HepG2 (cell line): Measurements from ENCODE around the gene ECSCR. TPM values are rescaled to one million over a fixed set of nuclear protein-coding genes. Genes with fewer than 3 reads are reported as not detected.
A peak's percentile ranks its signal among the peaks of the same experiment; 100 is the strongest.

Experiments
- ELF3 ChIP-seq: IDR thresholded peaks from 2 replicates; pipeline ENCODE4 v1.6.1; 2016; ENCODE audit warnings: missing genetic modification reagents, missing compliant biosample characterization
- HDAC1 ChIP-seq: sonication (generic); formaldehyde crosslinking; IDR thresholded peaks from 2 replicates; pipeline ENCODE4 v1.5.1; 2020; ENCODE audit warnings: mild to moderate bottlenecking, missing genetic modification reagents
- HNRNPH1 ChIP-seq: fragments of 200-400 bp; formaldehyde crosslinking; optimal IDR thresholded peaks from 2 replicates; pipeline ENCODE3; 2017; ENCODE audit warnings: mild to moderate bottlenecking, low read depth, low read length
- HOXA5 ChIP-seq: sonication (generic); formaldehyde crosslinking; IDR thresholded peaks from 2 replicates; pipeline ENCODE4 v1.4.0; 2020; ENCODE audit warnings: missing genetic modification reagents
- MXI1 ChIP-seq: IDR thresholded peaks from 3 replicates; pipeline ENCODE4 v1.6.1; 2012; ENCODE audit warnings: low read depth, low read length, inconsistent platforms, borderline replicate concordance
- NCOA2 ChIP-seq: sonication (generic); formaldehyde crosslinking; IDR thresholded peaks from 2 replicates; pipeline ENCODE4 v1.8.0; 2022; ENCODE audit warnings: inconsistent platforms
- NFYC ChIP-seq: IDR thresholded peaks from 2 replicates; pipeline ENCODE4 v1.6.1; 2016; ENCODE audit warnings: missing genetic modification reagents, missing compliant biosample characterization
- NR2F6 ChIP-seq, 2 experiments: IDR thresholded peaks; 2 replicates each; pipeline ENCODE4 v1.6.1; 2016; ENCODE audit warnings: antibody characterized with exemption in 1 of 2, mild to moderate bottlenecking in 1 of 2
- POGZ ChIP-seq: sonication (generic); formaldehyde crosslinking; IDR thresholded peaks from 2 replicates; pipeline ENCODE4 v1.4.0; 2020; ENCODE audit warnings: mild to moderate bottlenecking, missing genetic modification reagents
- POLR2AphosphoS5 ChIP-seq: IDR thresholded peaks from 2 replicates; pipeline ENCODE4 v1.6.1; 2012; ENCODE audit warnings: low read depth, low read length
- TGIF2 ChIP-seq: IDR thresholded peaks from 2 replicates; pipeline ENCODE4 v1.6.1; 2016; ENCODE audit warnings: control low read depth, missing compliant biosample characterization
- ZNF501 ChIP-seq: sonication (generic); formaldehyde crosslinking; IDR thresholded peaks from 2 replicates; pipeline ENCODE4 v1.5.1; 2020; ENCODE audit warnings: mild to moderate bottlenecking, moderate library complexity, missing genetic modification reagents
- polyA plus RNA-seq, 8 experiments: library from polyadenylated mRNA; depleted of rRNA in 3 of 8; stranded (reverse) in 7 of 8; unstranded in 1 of 8; fragments of >200 nt; fragmentation: Illumina TruSeq in 4 of 8; extraction: Trizol in 4 of 8; gene quantifications; 2 replicates each; pipeline versions ENCODE4 v1.2.1 to v1.2.3, GENCODE V29; 2011 to 2016; ENCODE audit warnings: low read depth in 4 of 8, missing spikeins in 1 of 8, mixed read lengths in 1 of 8; ENCODE audit not compliant: insufficient read depth in 1 of 8
- total RNA-seq, 5 experiments: library from RNA; depleted of rRNA; stranded (reverse); fragments of >200 nt; fragmentation: Illumina TruSeq; extraction: Trizol; gene quantifications; 2 replicates each; pipeline ENCODE4 v1.2.3, GENCODE V29; 2016; ENCODE audit warnings: low read depth in 1 of 5
- TF ChIP-seq, protein P1 (sequence below): sonication (generic); formaldehyde crosslinking; IDR thresholded peaks from 2 replicates; pipeline ENCODE4 v1.9.0; 2021; ENCODE audit warnings: missing genetic modification reagents, borderline replicate concordance
- TF ChIP-seq, protein P2 (sequence below): IDR thresholded peaks from 2 replicates; pipeline ENCODE4 v1.4.0; 2020; ENCODE audit warnings: mild to moderate bottlenecking, missing genetic modification reagents
- TF ChIP-seq, protein P3 (sequence below): IDR thresholded peaks from 2 replicates; pipeline ENCODE4 v1.6.1; 2012; ENCODE audit warnings: inconsistent platforms
- TF ChIP-seq, protein P4 (sequence below): sonication (generic); formaldehyde crosslinking; IDR thresholded peaks from 2 replicates; pipeline ENCODE4 v1.8.0; 2022; ENCODE audit warnings: missing genetic modification reagents, low read depth, mild to moderate bottlenecking, borderline replicate concordance
- TF ChIP-seq, protein P5 (sequence below): IDR thresholded peaks from 2 replicates; pipeline ENCODE4 v1.6.1; 2016; ENCODE audit warnings: control low read depth
- TF ChIP-seq, protein P6 (sequence below): sonication (generic); formaldehyde crosslinking; IDR thresholded peaks from 2 replicates; pipeline ENCODE4 v1.4.0; 2020; ENCODE audit warnings: missing genetic modification reagents

ECSCR gene
- total and polyA plus RNA-seq, 2 of the 13 experiments (the other 11 are each of a cell fraction or from before 2014, with no cell fraction given) = 0.18 TPM; not detected in 1

DNA sequence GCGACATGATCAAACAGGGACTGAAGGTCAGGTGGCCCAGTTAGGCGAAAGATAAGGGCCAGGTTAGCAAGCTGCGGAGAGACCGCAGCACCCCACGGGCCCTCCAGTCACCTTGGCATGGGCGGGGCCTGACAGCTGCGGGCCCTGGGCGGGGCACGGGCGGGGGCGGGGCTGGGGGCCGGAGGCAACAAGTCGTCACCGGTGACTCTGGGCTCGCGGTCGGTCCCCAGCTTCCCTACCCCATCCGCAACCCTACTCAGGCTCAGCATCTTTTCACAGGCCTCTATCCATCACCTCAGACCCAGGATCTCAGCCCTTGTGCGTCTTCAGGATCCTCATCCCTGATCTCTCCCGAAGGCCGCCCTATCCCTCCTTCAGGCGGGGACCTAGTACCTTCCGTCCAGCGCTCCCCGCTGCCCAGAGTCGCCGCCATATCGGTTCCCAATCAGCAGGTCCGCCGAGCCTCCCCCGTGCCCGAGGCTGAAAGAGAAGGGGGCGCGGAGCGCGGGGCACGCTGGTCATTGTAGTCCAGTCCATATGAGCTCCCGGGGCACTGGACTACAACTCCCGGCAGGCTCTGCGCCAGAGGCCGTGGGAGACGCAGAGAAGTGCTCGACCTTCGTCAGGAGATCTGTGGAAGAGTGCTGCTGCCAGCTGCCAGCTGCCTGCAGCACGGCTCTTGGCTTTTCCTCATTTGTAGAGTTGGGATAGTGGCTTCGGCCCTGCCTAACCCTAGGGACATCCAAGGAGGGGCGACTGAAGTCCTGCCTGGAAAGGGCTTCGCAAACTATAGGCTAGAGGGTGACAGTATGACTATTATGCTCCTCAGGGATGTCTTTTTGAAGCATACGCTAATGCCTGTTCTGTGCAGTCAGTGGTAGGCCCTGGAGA lies 23.3 kb downstream of the ECSCR start, which contains the start of gene DNAJC18 (continued):
- TF ChIP-seq, protein P1, sequence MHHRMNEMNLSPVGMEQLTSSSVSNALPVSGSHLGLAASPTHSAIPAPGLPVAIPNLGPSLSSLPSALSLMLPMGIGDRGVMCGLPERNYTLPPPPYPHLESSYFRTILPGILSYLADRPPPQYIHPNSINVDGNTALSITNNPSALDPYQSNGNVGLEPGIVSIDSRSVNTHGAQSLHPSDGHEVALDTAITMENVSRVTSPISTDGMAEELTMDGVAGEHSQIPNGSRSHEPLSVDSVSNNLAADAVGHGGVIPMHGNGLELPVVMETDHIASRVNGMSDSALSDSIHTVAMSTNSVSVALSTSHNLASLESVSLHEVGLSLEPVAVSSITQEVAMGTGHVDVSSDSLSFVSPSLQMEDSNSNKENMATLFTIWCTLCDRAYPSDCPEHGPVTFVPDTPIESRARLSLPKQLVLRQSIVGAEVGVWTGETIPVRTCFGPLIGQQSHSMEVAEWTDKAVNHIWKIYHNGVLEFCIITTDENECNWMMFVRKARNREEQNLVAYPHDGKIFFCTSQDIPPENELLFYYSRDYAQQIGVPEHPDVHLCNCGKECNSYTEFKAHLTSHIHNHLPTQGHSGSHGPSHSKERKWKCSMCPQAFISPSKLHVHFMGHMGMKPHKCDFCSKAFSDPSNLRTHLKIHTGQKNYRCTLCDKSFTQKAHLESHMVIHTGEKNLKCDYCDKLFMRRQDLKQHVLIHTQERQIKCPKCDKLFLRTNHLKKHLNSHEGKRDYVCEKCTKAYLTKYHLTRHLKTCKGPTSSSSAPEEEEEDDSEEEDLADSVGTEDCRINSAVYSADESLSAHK = 0 out of 2 replicates have a peak, but pooled peaks have one; percentile 33
- peak; percentile 74; the same call in 1 of the 2 replicates for TF ChIP-seq HDAC1 (CRISPR knock-in tag)
- TF ChIP-seq, protein P2, sequence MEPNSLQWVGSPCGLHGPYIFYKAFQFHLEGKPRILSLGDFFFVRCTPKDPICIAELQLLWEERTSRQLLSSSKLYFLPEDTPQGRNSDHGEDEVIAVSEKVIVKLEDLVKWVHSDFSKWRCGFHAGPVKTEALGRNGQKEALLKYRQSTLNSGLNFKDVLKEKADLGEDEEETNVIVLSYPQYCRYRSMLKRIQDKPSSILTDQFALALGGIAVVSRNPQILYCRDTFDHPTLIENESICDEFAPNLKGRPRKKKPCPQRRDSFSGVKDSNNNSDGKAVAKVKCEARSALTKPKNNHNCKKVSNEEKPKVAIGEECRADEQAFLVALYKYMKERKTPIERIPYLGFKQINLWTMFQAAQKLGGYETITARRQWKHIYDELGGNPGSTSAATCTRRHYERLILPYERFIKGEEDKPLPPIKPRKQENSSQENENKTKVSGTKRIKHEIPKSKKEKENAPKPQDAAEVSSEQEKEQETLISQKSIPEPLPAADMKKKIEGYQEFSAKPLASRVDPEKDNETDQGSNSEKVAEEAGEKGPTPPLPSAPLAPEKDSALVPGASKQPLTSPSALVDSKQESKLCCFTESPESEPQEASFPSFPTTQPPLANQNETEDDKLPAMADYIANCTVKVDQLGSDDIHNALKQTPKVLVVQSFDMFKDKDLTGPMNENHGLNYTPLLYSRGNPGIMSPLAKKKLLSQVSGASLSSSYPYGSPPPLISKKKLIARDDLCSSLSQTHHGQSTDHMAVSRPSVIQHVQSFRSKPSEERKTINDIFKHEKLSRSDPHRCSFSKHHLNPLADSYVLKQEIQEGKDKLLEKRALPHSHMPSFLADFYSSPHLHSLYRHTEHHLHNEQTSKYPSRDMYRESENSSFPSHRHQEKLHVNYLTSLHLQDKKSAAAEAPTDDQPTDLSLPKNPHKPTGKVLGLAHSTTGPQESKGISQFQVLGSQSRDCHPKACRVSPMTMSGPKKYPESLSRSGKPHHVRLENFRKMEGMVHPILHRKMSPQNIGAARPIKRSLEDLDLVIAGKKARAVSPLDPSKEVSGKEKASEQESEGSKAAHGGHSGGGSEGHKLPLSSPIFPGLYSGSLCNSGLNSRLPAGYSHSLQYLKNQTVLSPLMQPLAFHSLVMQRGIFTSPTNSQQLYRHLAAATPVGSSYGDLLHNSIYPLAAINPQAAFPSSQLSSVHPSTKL (CRISPR knock-in tag) = 0 out of 2 replicates have a peak, but pooled peaks have one; percentile 17
- TF ChIP-seq NCOA2 (CRISPR knock-in tag) = peak; percentile 24; the same call in 1 of the 2 replicates
- TF ChIP-seq, protein P3, sequence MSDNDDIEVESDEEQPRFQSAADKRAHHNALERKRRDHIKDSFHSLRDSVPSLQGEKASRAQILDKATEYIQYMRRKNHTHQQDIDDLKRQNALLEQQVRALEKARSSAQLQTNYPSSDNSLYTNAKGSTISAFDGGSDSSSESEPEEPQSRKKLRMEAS = peak; percentile 71
- 0 out of 2 replicates have a peak, but pooled peaks have one; percentile 26 for TF ChIP-seq ELF3
- TF ChIP-seq HNRNPH1 = no peak
- TF ChIP-seq POGZ (CRISPR knock-in tag) = peak; percentile 42; the same call in 1 of the 2 replicates
- TF ChIP-seq POLR2AphosphoS5 = peak; percentile 84
- 0 out of 2 replicates have a peak, but pooled peaks have one; percentile 34 for TF ChIP-seq NFYC (CRISPR knock-in tag)
- TF ChIP-seq, protein P4, sequence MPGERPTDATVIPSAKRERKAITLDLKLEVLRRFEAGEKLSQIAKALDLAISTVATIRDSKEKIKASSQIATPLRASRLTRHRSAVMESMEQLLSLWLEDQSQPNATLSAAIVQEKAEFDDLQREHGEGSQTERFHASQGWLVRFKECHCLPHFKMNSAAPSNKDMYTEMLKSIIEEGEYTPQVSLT (CRISPR knock-in tag) = no peak
- TF ChIP-seq, protein P5, sequence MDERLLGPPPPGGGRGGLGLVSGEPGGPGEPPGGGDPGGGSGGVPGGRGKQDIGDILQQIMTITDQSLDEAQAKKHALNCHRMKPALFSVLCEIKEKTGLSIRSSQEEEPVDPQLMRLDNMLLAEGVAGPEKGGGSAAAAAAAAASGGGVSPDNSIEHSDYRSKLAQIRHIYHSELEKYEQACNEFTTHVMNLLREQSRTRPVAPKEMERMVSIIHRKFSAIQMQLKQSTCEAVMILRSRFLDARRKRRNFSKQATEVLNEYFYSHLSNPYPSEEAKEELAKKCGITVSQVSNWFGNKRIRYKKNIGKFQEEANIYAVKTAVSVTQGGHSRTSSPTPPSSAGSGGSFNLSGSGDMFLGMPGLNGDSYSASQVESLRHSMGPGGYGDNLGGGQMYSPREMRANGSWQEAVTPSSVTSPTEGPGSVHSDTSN (CRISPR knock-in tag) = no peak
- TF ChIP-seq TGIF2 (CRISPR knock-in tag) = no peak
- TF ChIP-seq HOXA5 = no peak
- no peak for TF ChIP-seq NR2F6 (IDR thresholded peaks at IDR 0.05)
- TF ChIP-seq NR2F6 (CRISPR knock-in tag; IDR thresholded peaks at IDR 0.05) = peak; percentile 23; the same call in 1 of the 2 replicates
- TF ChIP-seq MXI1 = peak; percentile 63; the same call in 1 of the 3 replicates
- TF ChIP-seq ZNF501 = peak; percentile 81
- TF ChIP-seq, protein P6, sequence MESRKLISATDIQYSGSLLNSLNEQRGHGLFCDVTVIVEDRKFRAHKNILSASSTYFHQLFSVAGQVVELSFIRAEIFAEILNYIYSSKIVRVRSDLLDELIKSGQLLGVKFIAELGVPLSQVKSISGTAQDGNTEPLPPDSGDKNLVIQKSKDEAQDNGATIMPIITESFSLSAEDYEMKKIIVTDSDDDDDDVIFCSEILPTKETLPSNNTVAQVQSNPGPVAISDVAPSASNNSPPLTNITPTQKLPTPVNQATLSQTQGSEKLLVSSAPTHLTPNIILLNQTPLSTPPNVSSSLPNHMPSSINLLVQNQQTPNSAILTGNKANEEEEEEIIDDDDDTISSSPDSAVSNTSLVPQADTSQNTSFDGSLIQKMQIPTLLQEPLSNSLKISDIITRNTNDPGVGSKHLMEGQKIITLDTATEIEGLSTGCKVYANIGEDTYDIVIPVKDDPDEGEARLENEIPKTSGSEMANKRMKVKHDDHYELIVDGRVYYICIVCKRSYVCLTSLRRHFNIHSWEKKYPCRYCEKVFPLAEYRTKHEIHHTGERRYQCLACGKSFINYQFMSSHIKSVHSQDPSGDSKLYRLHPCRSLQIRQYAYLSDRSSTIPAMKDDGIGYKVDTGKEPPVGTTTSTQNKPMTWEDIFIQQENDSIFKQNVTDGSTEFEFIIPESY = 0 out of 2 replicates have a peak, but pooled peaks have one; percentile 29
